ENCODE results near the gene ADARB1. TPM values are rescaled to one million over a fixed set of nuclear protein-coding genes. Genes with fewer than 3 reads are reported as not detected.

ADARB1 gene
- total and polyA plus RNA-seq, 8 donors = 3.2 to 33.9 (median 9.4) TPM

DNA sequence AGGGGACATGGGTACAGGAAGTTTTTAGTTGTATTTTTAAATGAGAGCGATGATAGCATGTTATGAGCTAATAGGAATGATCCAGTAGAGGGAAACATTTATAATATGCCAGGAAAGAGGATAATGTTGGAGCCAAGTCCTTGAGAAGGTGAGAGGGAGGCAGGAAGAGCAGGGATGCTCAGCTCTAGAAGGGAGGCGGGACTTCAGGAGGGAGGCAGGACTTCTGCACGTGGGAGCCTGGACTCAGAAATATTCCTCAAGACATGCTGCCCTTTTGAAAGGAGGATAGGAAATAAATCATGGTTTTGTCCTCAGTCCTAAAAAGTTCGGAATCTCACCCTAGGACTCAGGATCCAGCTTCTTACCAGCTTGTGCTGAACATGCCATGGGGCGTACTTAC lies 5.9 kb downstream of the ADARB1 start:
- TF ChIP-seq EP300 (IDR thresholded peaks at IDR 0.05) (no peak), POLR2A (IDR thresholded peaks at IDR 0.05) (no peak), POLR2AphosphoS5 (IDR thresholded peaks at IDR 0.05) (no peak)
- TF ChIP-seq, protein P1, sequence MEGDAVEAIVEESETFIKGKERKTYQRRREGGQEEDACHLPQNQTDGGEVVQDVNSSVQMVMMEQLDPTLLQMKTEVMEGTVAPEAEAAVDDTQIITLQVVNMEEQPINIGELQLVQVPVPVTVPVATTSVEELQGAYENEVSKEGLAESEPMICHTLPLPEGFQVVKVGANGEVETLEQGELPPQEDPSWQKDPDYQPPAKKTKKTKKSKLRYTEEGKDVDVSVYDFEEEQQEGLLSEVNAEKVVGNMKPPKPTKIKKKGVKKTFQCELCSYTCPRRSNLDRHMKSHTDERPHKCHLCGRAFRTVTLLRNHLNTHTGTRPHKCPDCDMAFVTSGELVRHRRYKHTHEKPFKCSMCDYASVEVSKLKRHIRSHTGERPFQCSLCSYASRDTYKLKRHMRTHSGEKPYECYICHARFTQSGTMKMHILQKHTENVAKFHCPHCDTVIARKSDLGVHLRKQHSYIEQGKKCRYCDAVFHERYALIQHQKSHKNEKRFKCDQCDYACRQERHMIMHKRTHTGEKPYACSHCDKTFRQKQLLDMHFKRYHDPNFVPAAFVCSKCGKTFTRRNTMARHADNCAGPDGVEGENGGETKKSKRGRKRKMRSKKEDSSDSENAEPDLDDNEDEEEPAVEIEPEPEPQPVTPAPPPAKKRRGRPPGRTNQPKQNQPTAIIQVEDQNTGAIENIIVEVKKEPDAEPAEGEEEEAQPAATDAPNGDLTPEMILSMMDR (IDR thresholded peaks at IDR 0.05) = no peak
- Histone ChIP-seq H3K36me3 (peaks cover 0 to 4% (median 0%) of the 10 kb centered on the region in 4 donors), H3K27ac (peak overlapping the region in 4 of 5 donors; percentile 43 to 97 (median 58)), H3K4me3 (no peak overlapping the region), H3K27me3 (peaks cover 0 to 9% (median 0%) of the 10 kb centered on the region in 3 donors), H3K9me3 (no peaks in the 10 kb centered on the region), H3K4me1 (peaks cover 4 to 74% (median 40%) of the 10 kb centered on the region in 4 donors)
- WGBS, 5 donors = 77 to 86% (median 80%) methylated on average over 5 of the region's 5 CpGs
- DNase-seq = no peak
- intact Hi-C loops (cut with DNase I; ENCODE audit: low total_unique reads) = no loop called here

DNA sequence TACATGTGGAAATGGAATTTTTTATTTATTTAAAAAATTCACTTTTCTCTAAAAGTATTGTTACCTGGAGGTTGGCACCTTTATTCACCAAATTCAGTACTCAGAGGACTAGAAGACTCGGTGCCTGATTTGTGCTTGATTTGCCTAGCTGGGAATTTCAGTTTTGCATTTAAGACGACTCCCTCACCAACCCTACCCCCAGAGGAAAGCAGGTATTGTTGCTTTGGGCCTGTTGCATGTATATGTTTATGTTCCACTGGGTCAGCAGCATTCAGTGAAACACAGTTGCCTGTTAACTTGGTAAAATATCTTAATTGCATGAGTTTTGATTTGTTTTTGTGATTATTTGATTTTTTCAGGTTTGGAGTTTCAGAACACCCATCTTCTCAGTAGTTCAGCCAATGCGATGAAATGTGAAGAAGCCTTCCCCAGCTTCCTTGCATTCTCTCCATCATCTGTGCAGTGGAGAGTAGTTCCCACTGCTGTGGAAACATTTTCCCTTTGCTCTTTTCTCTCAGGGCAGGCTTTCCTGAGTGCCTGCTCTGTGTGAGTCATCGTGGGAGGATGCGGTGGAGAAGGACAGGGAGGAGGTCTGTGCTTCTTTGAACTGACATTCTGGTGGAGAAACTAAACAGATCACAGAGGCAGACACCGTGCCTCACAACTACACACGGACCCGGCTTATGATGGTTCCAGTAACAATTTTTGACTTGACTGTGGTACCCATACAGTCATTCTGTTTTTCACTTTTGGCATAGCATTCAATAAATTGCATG lies 6.4 kb downstream of the ADARB1 start:
- peaks cover 0 to 3% (median 0%) of the 10 kb centered on the region in 3 donors for H3K27me3 ChIP-seq
- H3K27ac ChIP-seq = peak overlapping the region in 4 of 5 donors; percentile 43 to 97 (median 58)
- H3K4me3 ChIP-seq = no peak overlapping the region
- no peaks in the 10 kb centered on the region for H3K9me3 ChIP-seq
- peak in 1 of 2 donors; percentile 49 for DNase-seq
- H3K36me3 ChIP-seq = peaks cover 0 to 4% (median 0%) of the 10 kb centered on the region in 4 donors
- intact Hi-C loops (cut with DNase I; ENCODE audit: low total_unique reads) = no loop called here
- TF ChIP-seq POLR2A (IDR thresholded peaks at IDR 0.05) (no peak), POLR2AphosphoS5 (IDR thresholded peaks at IDR 0.05) (peak; percentile 24 to 81 (median 43)), EP300 (IDR thresholded peaks at IDR 0.05) (peak; percentile 54)
- TF ChIP-seq, protein P1 (IDR thresholded peaks at IDR 0.05) = no peak
- peaks cover 0 to 70% (median 40%) of the 10 kb centered on the region in 4 donors for H3K4me1 ChIP-seq
- WGBS, 5 donors = 59 to 79% (median 74%) methylated on average over 8 of the region's 8 CpGs

DNA sequence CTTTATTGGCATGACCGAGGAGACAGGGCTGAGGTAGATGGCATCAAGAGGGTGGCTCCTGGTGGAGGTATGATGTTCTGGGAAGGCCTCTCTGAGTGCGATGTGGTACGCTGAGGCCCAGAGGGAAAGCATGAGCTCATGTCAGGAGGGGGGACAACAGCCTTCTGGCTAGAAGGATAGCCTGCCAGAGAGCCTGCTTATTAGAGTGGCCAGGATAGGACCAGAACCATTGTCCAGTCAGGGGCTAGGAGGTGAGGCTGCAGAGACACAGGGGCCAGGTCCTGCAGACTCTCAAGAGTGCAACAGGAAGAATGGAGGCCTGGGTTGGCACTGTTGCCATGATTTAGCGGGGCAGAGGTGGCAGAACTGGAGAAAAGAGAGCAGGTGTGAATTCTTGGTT lies 7.3 kb downstream of the ADARB1 start:
- intact Hi-C loops (cut with DNase I; ENCODE audit: low total_unique reads) = no loop called here
- peaks cover 0 to 72% (median 39%) of the 10 kb centered on the region in 4 donors for H3K4me1 ChIP-seq
- H3K27ac ChIP-seq = peak overlapping the region in 3 of 5 donors; percentile 9 to 97 (median 63)
- no peaks in the 10 kb centered on the region for H3K27me3 ChIP-seq
- WGBS, 5 donors = 87 to 97% (median 95%) methylated on average over 4 of the region's 4 CpGs
- H3K4me3 ChIP-seq = no peak overlapping the region
- H3K9me3 ChIP-seq = no peaks in the 10 kb centered on the region
- peaks cover 0 to 4% (median 0%) of the 10 kb centered on the region in 4 donors for H3K36me3 ChIP-seq
- DNase-seq = no peak
- TF ChIP-seq EP300 (IDR thresholded peaks at IDR 0.05) (no peak), POLR2AphosphoS5 (IDR thresholded peaks at IDR 0.05) (no peak), POLR2A (IDR thresholded peaks at IDR 0.05) (no peak)
- TF ChIP-seq, protein P1 (IDR thresholded peaks at IDR 0.05) = no peak

DNA sequence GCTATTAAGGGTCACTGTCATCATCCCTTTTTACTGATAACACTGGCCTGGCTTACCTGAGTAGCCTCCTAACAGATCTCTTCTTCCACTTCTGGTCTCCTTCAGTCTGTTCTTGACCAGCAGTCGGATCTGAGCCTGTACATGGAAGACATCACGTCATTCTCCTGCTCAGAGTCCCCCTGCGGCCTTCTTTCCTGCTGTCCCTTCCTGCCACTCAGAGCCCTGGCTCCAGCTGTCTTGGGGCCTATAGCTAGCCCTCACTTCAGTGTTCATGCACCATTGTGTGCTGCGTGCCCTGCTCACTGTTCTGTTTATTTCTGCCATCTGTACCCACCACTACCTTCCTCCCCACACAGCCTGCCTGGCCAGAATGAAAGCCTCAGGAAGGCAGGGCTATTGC lies 8.4 kb downstream of the ADARB1 start:
- no peaks in the 10 kb centered on the region for H3K27me3 ChIP-seq
- intact Hi-C loops (cut with DNase I; ENCODE audit: low total_unique reads) = no loop called here
- peak overlapping the region in 2 of 5 donors; percentile 11 to 55 for H3K27ac ChIP-seq
- no peaks in the 10 kb centered on the region for H3K9me3 ChIP-seq
- H3K4me3 ChIP-seq = no peak overlapping the region
- H3K4me1 ChIP-seq = peaks cover 0 to 78% (median 42%) of the 10 kb centered on the region in 4 donors
- WGBS, 5 donors = 76 to 87% (median 84%) methylated on average over 4 of the region's 4 CpGs
- peaks cover 0 to 4% (median 0%) of the 10 kb centered on the region in 4 donors for H3K36me3 ChIP-seq
- TF ChIP-seq, protein P1 (IDR thresholded peaks at IDR 0.05) = no peak
- TF ChIP-seq POLR2AphosphoS5 (IDR thresholded peaks at IDR 0.05) = no peak
- no peak for TF ChIP-seq POLR2A (IDR thresholded peaks at IDR 0.05)
- TF ChIP-seq EP300 (IDR thresholded peaks at IDR 0.05) = no peak
- DNase-seq = no peak

Data from stomach (tissue), 9 donors.